ENCODE data around the gene SCRN1. TPM values are rescaled to one million over a fixed set of nuclear protein-coding genes. Genes with fewer than 3 reads are reported as not detected.

The SCRN1 gene
- total RNA-seq, 4 donors from 2014 or later: 1.8 to 3.8 (median 2.7) TPM

- Histone ChIP-seq H3K27me3 (peaks cover 13 to 49% (median 33%) of the 10 kb centered on the region in 3 donors), H3K4me3 (peak overlapping the region; percentile 66 to 85 (median 71)), H3K27ac (peak overlapping the region; percentile 37 to 61 (median 56)), H3K9me3 (no peaks in the 10 kb centered on the region), H3K4me1 (no peaks in the 10 kb centered on the region), H3K36me3 (no peaks in the 10 kb centered on the region)
- in situ Hi-C loops (cut with MboI; ENCODE audit: low sequenced_read_pairs in 4 of 4) (no loop called here), intact Hi-C loops (cut with DNase I; ENCODE audit: low total_unique reads) (no loop called here)
- ATAC-seq: peak; percentile 43 to 54
- no peak for TF ChIP-seq CTCF (IDR thresholded peaks at IDR 0.05 in 4 of 5, conservative IDR thresholded peaks at IDR 0.05 in 1 of 5)
- no peak for TF ChIP-seq POLR2A (IDR thresholded peaks at IDR 0.05)
- DNase-seq: no peak
These were observed 961 bp downstream of the SCRN1 start for GRCh38 chr7:29988424-29989256.

- TF ChIP-seq POLR2A (IDR thresholded peaks at IDR 0.05): no peak
- no peak for TF ChIP-seq CTCF (IDR thresholded peaks at IDR 0.05 in 4 of 5, conservative IDR thresholded peaks at IDR 0.05 in 1 of 5)
- H3K27me3 ChIP-seq: peaks cover 13 to 41% (median 27%) of the 10 kb centered on the region in 3 donors
- H3K27ac ChIP-seq: peak overlapping the region in 3 of 4 donors; percentile 6 to 51 (median 17)
- no peak for DNase-seq
- in situ Hi-C loops (cut with MboI; ENCODE audit: low sequenced_read_pairs in 4 of 4): no loop called here
- peak; percentile 46 to 53 for ATAC-seq
- H3K4me1 ChIP-seq: no peaks in the 10 kb centered on the region
- peak overlapping the region in 1 of 4 donors; percentile 66 for H3K4me3 ChIP-seq
- H3K36me3 ChIP-seq: no peaks in the 10 kb centered on the region
- no peaks in the 10 kb centered on the region for H3K9me3 ChIP-seq
- intact Hi-C loops (cut with DNase I; ENCODE audit: low total_unique reads): no loop called here
These were observed 1.7 kb downstream of the SCRN1 start for GRCh38 chr7:29987811-29988317.

GRCh38 chr7:29987083-29987482, 2.5 kb downstream of the SCRN1 start:
- no peak for ATAC-seq
- no peak overlapping the region for H3K27ac ChIP-seq
- intact Hi-C loops (cut with DNase I; ENCODE audit: low total_unique reads): no loop called here

GRCh38 chr7:29980151-29980550, 9.4 kb downstream of the SCRN1 start:
- no peaks in the 10 kb centered on the region for H3K27me3 ChIP-seq
- in situ Hi-C loops (cut with MboI; ENCODE audit: low sequenced_read_pairs in 4 of 4): no loop called here
- no peaks in the 10 kb centered on the region for H3K9me3 ChIP-seq
- H3K27ac ChIP-seq: no peak overlapping the region
- no peaks in the 10 kb centered on the region for H3K36me3 ChIP-seq
- DNase-seq: no peak
- no peak for ATAC-seq
- H3K4me1 ChIP-seq: no peaks in the 10 kb centered on the region
- H3K4me3 ChIP-seq: no peak overlapping the region
- intact Hi-C loops (cut with DNase I; ENCODE audit: low total_unique reads): no loop called here
- TF ChIP-seq CTCF (IDR thresholded peaks at IDR 0.05 in 4 of 5, conservative IDR thresholded peaks at IDR 0.05 in 1 of 5) (no peak), POLR2A (IDR thresholded peaks at IDR 0.05) (no peak)

More at GRCh38 chr7:29987083-29987482, 2.5 kb downstream of the SCRN1 start:
- Histone ChIP-seq H3K4me1 (no peaks in the 10 kb centered on the region), H3K27me3 (peaks cover 11 to 33% (median 25%) of the 10 kb centered on the region in 3 donors), H3K4me3 (no peak overlapping the region), H3K36me3 (no peaks in the 10 kb centered on the region), H3K9me3 (no peaks in the 10 kb centered on the region)
- in situ Hi-C loops (cut with MboI; ENCODE audit: low sequenced_read_pairs in 4 of 4): no loop called here
- TF ChIP-seq POLR2A (IDR thresholded peaks at IDR 0.05): no peak
- no peak for TF ChIP-seq CTCF (IDR thresholded peaks at IDR 0.05 in 4 of 5, conservative IDR thresholded peaks at IDR 0.05 in 1 of 5)
- no peak for DNase-seq
